ENCODE measurements around the gene KCNG4.

Gene KCNG4, protein sequence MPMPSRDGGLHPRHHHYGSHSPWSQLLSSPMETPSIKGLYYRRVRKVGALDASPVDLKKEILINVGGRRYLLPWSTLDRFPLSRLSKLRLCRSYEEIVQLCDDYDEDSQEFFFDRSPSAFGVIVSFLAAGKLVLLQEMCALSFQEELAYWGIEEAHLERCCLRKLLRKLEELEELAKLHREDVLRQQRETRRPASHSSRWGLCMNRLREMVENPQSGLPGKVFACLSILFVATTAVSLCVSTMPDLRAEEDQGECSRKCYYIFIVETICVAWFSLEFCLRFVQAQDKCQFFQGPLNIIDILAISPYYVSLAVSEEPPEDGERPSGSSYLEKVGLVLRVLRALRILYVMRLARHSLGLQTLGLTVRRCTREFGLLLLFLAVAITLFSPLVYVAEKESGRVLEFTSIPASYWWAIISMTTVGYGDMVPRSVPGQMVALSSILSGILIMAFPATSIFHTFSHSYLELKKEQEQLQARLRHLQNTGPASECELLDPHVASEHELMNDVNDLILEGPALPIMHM

DNA sequence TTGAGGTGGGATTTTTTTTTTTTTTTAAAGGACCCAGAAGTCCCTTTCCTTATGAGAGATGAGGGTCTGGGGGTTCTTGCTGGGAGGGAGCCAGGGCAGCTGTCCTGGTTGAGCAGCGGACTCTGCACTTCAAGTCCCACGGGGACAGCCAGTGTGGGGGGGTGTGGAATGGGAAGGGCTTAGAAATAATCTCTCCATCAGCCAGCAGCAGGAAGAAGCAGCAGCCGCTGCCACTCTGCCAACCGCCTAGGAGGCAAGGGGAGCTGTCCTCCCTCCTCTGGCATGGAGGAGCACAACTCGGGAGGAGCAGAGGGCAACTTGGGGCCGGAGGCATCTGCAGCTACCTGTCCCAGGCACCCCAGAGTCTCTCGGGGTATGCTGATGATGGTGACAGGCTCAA is at the start of gene KCNG4:
Gene KCNG4 (minus strand): TSS at position 104 of the 400 bp plus-strand sequence. CDS start 2,527 bp downstream, outside the sequence.
- Histone ChIP-seq H3F3A (ENCODE audit: low read depth) (no peaks in the 10 kb centered on the region), H3K79me2 (ENCODE audit: insufficient read depth, low read length) (no peaks in the 10 kb centered on the region), H3K9ac (ENCODE audit: low read depth, low read length, poor library complexity, severe bottlenecking) (no peak within 1 kb of the TSS), H4K20me1 (ENCODE audit: insufficient read depth, low read length, poor library complexity, severe bottlenecking) (no peaks in the 10 kb centered on the region), H3K9me2 (replicated peaks; ENCODE audit: low read depth, low read length) (no peaks in the 10 kb centered on the region), H3K4me3 (ENCODE audit: low read length, poor library complexity, severe bottlenecking) (no peak within 1 kb of the TSS), H3K36me3 (ENCODE audit: insufficient read depth, low read length) (no peaks in the 10 kb centered on the region), H3K4me1 (ENCODE audit: insufficient read depth, low read length, poor library complexity, severe bottlenecking) (no peaks in the 10 kb centered on the region), H3K27me3 (ENCODE audit: insufficient read depth, low read length, poor library complexity, severe bottlenecking) (no peaks in the 10 kb centered on the region), H3K4me2 (ENCODE audit: low read depth, low read length, poor library complexity, severe bottlenecking) (no peak within 1 kb of the TSS), H3K9me3 (ENCODE audit: insufficient read depth, low read depth, low read length) (no peaks in the 10 kb centered on the region), H2AFZ (ENCODE audit: low read length) (no peak within 1 kb of the TSS)
- TF ChIP-seq, protein P1, sequence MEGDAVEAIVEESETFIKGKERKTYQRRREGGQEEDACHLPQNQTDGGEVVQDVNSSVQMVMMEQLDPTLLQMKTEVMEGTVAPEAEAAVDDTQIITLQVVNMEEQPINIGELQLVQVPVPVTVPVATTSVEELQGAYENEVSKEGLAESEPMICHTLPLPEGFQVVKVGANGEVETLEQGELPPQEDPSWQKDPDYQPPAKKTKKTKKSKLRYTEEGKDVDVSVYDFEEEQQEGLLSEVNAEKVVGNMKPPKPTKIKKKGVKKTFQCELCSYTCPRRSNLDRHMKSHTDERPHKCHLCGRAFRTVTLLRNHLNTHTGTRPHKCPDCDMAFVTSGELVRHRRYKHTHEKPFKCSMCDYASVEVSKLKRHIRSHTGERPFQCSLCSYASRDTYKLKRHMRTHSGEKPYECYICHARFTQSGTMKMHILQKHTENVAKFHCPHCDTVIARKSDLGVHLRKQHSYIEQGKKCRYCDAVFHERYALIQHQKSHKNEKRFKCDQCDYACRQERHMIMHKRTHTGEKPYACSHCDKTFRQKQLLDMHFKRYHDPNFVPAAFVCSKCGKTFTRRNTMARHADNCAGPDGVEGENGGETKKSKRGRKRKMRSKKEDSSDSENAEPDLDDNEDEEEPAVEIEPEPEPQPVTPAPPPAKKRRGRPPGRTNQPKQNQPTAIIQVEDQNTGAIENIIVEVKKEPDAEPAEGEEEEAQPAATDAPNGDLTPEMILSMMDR (conservative IDR thresholded peaks at IDR 0.05; ENCODE audit: low read length), result no peak
- no peak for TF ChIP-seq EZH2phosphoT487 (IDR thresholded peaks at IDR 0.05; ENCODE audit: borderline replicate concordance)

DNA sequence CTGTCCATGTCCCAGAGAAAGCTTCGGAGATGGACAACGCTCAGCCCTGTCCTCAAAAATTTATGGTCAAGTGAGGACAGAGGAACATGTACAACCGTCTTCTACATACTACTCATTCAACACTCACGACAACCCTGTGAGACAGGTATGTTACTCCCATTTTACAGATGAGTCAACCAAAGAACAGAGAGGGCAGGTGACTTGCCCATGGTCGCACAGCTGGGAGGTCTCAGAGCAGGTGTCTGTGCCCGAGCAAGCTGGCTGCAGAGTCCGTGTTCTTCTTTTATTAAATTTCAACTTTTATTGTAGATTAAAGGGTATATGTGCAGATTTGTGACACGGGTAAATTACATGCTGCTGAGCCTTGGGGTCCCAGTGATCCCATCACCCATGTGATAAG is 49.1 kb upstream of the KCNG4 start:
- Histone ChIP-seq H2AFZ (ENCODE audit: low read length) (no peak overlapping the region), H3K79me2 (ENCODE audit: insufficient read depth, low read length) (no peaks in the 10 kb centered on the region), H3K4me2 (ENCODE audit: low read depth, low read length, poor library complexity, severe bottlenecking) (no peak overlapping the region), H3K9ac (ENCODE audit: low read depth, low read length, poor library complexity, severe bottlenecking) (no peak overlapping the region), H3K9me3 (ENCODE audit: insufficient read depth, low read depth, low read length) (no peaks in the 10 kb centered on the region), H3K27me3 (ENCODE audit: insufficient read depth, low read length, poor library complexity, severe bottlenecking) (no peaks in the 10 kb centered on the region), H4K20me1 (ENCODE audit: insufficient read depth, low read length, poor library complexity, severe bottlenecking) (no peaks in the 10 kb centered on the region), H3K9me2 (replicated peaks; ENCODE audit: low read depth, low read length) (no peaks in the 10 kb centered on the region), H3K36me3 (ENCODE audit: insufficient read depth, low read length) (no peaks in the 10 kb centered on the region), H3F3A (ENCODE audit: low read depth) (no peaks in the 10 kb centered on the region), H3K4me3 (ENCODE audit: low read length, poor library complexity, severe bottlenecking) (no peak overlapping the region), H3K4me1 (ENCODE audit: insufficient read depth, low read length, poor library complexity, severe bottlenecking) (peaks cover 10% of the 10 kb centered on the region)
- no peak for TF ChIP-seq EZH2phosphoT487 (IDR thresholded peaks at IDR 0.05; ENCODE audit: borderline replicate concordance)
- TF ChIP-seq, protein P1 (conservative IDR thresholded peaks at IDR 0.05; ENCODE audit: low read length), result no peak

DNA sequence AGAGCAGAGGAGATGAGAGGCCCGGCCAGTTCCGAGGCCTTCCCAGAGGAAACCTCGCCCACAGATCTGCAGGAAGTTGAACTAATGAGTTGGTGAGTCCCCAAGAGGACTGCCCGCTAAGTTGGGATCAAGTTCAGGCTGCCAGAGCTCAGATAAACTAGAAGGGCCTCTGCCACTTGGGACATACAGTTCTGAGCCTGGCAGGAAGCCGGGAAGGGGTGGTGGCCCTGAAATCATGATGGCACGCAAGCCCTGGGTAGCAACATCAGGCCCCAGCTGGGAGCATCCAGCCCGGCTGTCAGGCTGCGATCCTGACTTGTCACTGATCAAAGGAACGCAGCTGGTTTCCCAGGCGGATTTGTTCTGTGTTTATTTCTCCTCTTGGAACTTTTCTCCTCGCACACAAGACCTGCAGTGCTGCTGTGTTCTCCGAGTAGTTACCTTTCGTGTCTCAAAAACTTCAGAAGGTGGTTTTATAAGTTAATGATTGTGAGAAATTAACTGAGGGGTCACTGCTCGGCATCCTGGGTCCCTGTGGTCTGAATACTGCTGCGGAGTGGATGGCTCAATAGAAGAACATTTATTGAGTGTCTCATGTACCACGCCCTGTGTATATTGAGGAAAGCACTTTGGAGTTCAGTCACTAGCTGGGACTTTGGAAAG is 46.9 kb upstream of the KCNG4 start:
- no peaks in the 10 kb centered on the region for H3K9me2 ChIP-seq (replicated peaks; ENCODE audit: low read depth, low read length)
- no peaks in the 10 kb centered on the region for H3K9me3 ChIP-seq (ENCODE audit: insufficient read depth, low read depth, low read length)
- H3K9ac ChIP-seq (ENCODE audit: low read depth, low read length, poor library complexity, severe bottlenecking), result no peak overlapping the region
- no peak overlapping the region for H2AFZ ChIP-seq (ENCODE audit: low read length)
- no peaks in the 10 kb centered on the region for H3K27me3 ChIP-seq (ENCODE audit: insufficient read depth, low read length, poor library complexity, severe bottlenecking)
- no peak overlapping the region for H3K4me2 ChIP-seq (ENCODE audit: low read depth, low read length, poor library complexity, severe bottlenecking)
- H3F3A ChIP-seq (ENCODE audit: low read depth), result no peaks in the 10 kb centered on the region
- TF ChIP-seq, protein P1 (conservative IDR thresholded peaks at IDR 0.05; ENCODE audit: low read length), result no peak
- no peak for TF ChIP-seq EZH2phosphoT487 (IDR thresholded peaks at IDR 0.05; ENCODE audit: borderline replicate concordance)
- no peaks in the 10 kb centered on the region for H3K36me3 ChIP-seq (ENCODE audit: insufficient read depth, low read length)
- no peaks in the 10 kb centered on the region for H4K20me1 ChIP-seq (ENCODE audit: insufficient read depth, low read length, poor library complexity, severe bottlenecking)
- peaks cover 1% of the 10 kb centered on the region for H3K4me1 ChIP-seq (ENCODE audit: insufficient read depth, low read length, poor library complexity, severe bottlenecking)
- H3K4me3 ChIP-seq (ENCODE audit: low read length, poor library complexity, severe bottlenecking), result no peak overlapping the region
- H3K79me2 ChIP-seq (ENCODE audit: insufficient read depth, low read length), result no peaks in the 10 kb centered on the region

Data from Loucy (cell line).